ENCODE results near the gene CFAP47. TPM values are rescaled to one million over a fixed set of nuclear protein-coding genes. Genes with fewer than 3 reads are reported as not detected.

CFAP47 gene
- polyA plus RNA-seq, 4 donors, result 0.07 TPM; not detected in 3

DNA sequence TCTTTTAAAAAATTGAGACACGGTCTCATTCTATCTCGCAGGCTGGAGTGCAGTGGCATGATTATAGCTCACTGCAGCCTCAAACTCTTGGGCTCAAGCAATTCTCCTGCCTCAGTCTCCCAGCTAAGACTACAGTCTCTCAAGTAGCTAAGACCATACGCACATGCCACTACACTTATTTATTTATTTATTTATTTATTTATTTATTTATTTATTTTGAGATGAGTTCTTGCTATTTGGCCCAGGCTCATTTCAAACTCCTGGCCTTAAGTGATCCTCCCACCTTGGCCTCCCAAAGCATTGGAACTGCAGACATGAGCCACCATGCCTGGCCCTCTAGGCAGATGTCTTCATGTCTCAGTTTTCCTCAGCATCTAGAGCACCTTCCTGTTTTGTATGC is 482.2 kb downstream of the CFAP47 start:
- no peaks in the 10 kb centered on the region for H3K36me3 ChIP-seq (ENCODE audit: control insufficient read depth in 3 of 3, insufficient read depth in 2 of 3, low read depth in 1 of 3, low read length in 3 of 3)
- no peak for DNase-seq
- no peak for FAIRE-seq
- H3K27me3 ChIP-seq (ENCODE audit: control insufficient read depth in 3 of 3, insufficient read depth in 3 of 3, low read length in 3 of 3), result no peaks in the 10 kb centered on the region
- no peaks in the 10 kb centered on the region for H3K4me1 ChIP-seq (ENCODE audit: control insufficient read depth in 3 of 3, insufficient read depth in 2 of 3, low read depth in 1 of 3, low read length in 2 of 3)
- H3K9me3 ChIP-seq (ENCODE audit: control insufficient read depth in 2 of 2, insufficient read depth in 1 of 2, low read depth in 1 of 2, low read length in 1 of 2), result no peaks in the 10 kb centered on the region
- no peak overlapping the region for H3K4me3 ChIP-seq (ENCODE audit: low read depth in 1 of 3, low read length in 3 of 3)
- H3K27ac ChIP-seq (ENCODE audit: low read depth in 1 of 3, low read length in 2 of 3), result no peak overlapping the region
- 91 to 98% (median 92%) methylated on average over 3 of the region's 3 CpGs for WGBS, 3 donors

DNA sequence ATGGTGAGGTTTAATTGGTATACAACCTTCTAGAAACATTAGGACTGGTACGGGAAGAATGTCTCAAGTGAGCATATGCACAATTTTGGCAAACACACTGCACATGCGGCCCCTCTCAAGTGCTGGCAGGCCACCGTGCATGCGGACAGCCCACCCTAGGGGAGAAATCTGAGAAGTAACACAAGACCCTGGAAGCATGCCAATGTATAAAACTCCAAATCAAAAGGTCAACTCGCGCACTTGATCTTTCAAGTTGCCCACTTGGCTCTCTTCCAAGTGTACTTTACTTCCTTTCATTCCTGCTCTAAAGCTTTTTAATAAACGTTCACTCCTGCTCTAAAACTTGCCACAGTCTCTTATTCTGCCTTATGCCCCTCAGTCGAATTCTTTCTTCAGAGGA is 488.3 kb downstream of the CFAP47 start:
- Histone ChIP-seq H3K4me1 (ENCODE audit: control insufficient read depth in 3 of 3, insufficient read depth in 2 of 3, low read depth in 1 of 3, low read length in 2 of 3) (no peaks in the 10 kb centered on the region), H3K36me3 (ENCODE audit: control insufficient read depth in 3 of 3, insufficient read depth in 2 of 3, low read depth in 1 of 3, low read length in 3 of 3) (no peaks in the 10 kb centered on the region), H3K27me3 (ENCODE audit: control insufficient read depth in 3 of 3, insufficient read depth in 3 of 3, low read length in 3 of 3) (no peaks in the 10 kb centered on the region), H3K9me3 (ENCODE audit: control insufficient read depth in 2 of 2, insufficient read depth in 1 of 2, low read depth in 1 of 2, low read length in 1 of 2) (no peaks in the 10 kb centered on the region), H3K4me3 (ENCODE audit: low read depth in 1 of 3, low read length in 3 of 3) (no peak overlapping the region), H3K27ac (ENCODE audit: low read depth in 1 of 3, low read length in 2 of 3) (no peak overlapping the region)
- WGBS, 3 donors, result 18 to 38% (median 37%) methylated on average over 8 of the region's 8 CpGs
- FAIRE-seq (no peak), DNase-seq (peak in 1 of 2 donors; percentile 56)

DNA sequence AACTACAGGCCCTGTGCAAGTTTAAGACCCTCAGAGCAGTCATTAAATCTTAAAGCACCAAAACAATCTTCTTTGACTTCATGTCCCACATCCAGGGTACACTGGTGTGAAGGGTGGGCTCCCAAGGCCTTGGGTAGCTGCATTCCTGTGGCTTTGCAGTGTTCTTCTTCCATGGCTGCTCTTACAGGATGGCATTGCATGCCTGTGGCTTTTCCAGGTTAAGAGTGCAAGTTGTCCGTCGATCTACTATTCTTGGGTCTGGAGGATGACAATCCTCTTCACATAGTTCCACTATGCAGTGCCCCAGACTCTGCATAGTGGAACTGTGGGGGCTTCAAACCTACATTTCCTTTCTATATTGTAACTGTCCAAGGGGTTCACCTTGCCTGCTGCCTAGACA is 494.5 kb downstream of the CFAP47 start:
- FAIRE-seq (no peak), DNase-seq (no peak)
- Histone ChIP-seq H3K27ac (ENCODE audit: low read depth in 1 of 3, low read length in 2 of 3) (no peak overlapping the region), H3K36me3 (ENCODE audit: control insufficient read depth in 3 of 3, insufficient read depth in 2 of 3, low read depth in 1 of 3, low read length in 3 of 3) (no peaks in the 10 kb centered on the region), H3K4me1 (ENCODE audit: control insufficient read depth in 3 of 3, insufficient read depth in 2 of 3, low read depth in 1 of 3, low read length in 2 of 3) (no peaks in the 10 kb centered on the region), H3K9me3 (ENCODE audit: control insufficient read depth in 2 of 2, insufficient read depth in 1 of 2, low read depth in 1 of 2, low read length in 1 of 2) (no peaks in the 10 kb centered on the region), H3K27me3 (ENCODE audit: control insufficient read depth in 3 of 3, insufficient read depth in 3 of 3, low read length in 3 of 3) (no peaks in the 10 kb centered on the region), H3K4me3 (ENCODE audit: low read depth in 1 of 3, low read length in 3 of 3) (no peak overlapping the region)
- 85 to 86% (median 85%) methylated on average over 2 of the region's 2 CpGs for WGBS, 3 donors

DNA sequence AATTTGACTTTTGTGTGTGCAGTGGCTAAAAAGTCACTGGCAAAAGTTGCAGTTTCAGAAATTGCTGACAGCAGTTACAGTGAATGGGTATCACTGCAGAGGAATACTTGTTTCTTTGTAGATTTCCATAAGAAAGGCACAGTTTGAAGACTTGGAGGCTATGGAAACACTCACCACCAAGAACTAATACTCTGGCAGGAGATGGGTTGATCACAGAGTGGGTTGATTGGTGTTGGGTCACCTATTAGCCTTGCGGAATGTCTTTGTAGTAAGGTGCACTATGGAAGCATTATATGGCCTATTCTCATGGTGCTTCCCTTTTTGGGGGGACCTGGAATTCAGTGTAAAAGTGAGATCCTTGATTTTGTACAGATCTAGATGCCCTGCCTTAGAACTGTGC is 502.8 kb downstream of the CFAP47 start:
- H3K9me3 ChIP-seq (ENCODE audit: control insufficient read depth in 2 of 2, insufficient read depth in 1 of 2, low read depth in 1 of 2, low read length in 1 of 2), result no peaks in the 10 kb centered on the region
- 82 to 92% (median 91%) methylated on average over 1 of the region's 1 CpG for WGBS, 3 donors

DNA sequence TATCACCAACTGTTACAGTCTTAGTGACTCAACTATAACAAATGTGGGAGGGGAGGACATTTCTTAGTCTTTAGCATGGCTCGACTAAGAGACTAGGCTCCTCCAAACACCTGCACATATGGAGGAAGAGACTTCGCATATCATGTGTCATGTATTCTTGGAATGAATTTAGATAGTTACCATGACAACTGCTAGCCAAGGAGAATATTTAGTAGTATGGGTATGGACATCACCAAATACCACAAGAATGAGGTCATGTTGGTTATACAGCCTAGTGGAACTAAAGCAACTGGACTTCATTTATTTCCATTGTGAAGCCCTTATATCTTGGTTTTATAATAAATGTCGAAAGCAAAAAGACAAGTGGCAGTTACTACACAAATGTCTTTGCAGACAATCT is 512.3 kb downstream of the CFAP47 start:
- DNase-seq, result no peak
- WGBS, 3 donors, result 67 to 83% (median 77%) methylated on average over 3 of the region's 3 CpGs
- FAIRE-seq, result no peak
- H3K27ac ChIP-seq (ENCODE audit: low read depth in 1 of 3, low read length in 2 of 3), result no peak overlapping the region
- H3K27me3 ChIP-seq (ENCODE audit: control insufficient read depth in 3 of 3, insufficient read depth in 3 of 3, low read length in 3 of 3), result no peaks in the 10 kb centered on the region
- no peak overlapping the region for H3K4me3 ChIP-seq (ENCODE audit: low read depth in 1 of 3, low read length in 3 of 3)
- no peaks in the 10 kb centered on the region for H3K9me3 ChIP-seq (ENCODE audit: control insufficient read depth in 2 of 2, insufficient read depth in 1 of 2, low read depth in 1 of 2, low read length in 1 of 2)
- H3K4me1 ChIP-seq (ENCODE audit: control insufficient read depth in 3 of 3, insufficient read depth in 2 of 3, low read depth in 1 of 3, low read length in 2 of 3), result no peaks in the 10 kb centered on the region
- H3K36me3 ChIP-seq (ENCODE audit: control insufficient read depth in 3 of 3, insufficient read depth in 2 of 3, low read depth in 1 of 3, low read length in 3 of 3), result no peaks in the 10 kb centered on the region

More for the DNA sequence above, 502.8 kb downstream of the CFAP47 start:
- Histone ChIP-seq H3K27me3 (ENCODE audit: control insufficient read depth in 3 of 3, insufficient read depth in 3 of 3, low read length in 3 of 3) (no peaks in the 10 kb centered on the region), H3K4me3 (ENCODE audit: low read depth in 1 of 3, low read length in 3 of 3) (no peak overlapping the region), H3K36me3 (ENCODE audit: control insufficient read depth in 3 of 3, insufficient read depth in 2 of 3, low read depth in 1 of 3, low read length in 3 of 3) (no peaks in the 10 kb centered on the region), H3K4me1 (ENCODE audit: control insufficient read depth in 3 of 3, insufficient read depth in 2 of 3, low read depth in 1 of 3, low read length in 2 of 3) (no peaks in the 10 kb centered on the region), H3K27ac (ENCODE audit: low read depth in 1 of 3, low read length in 2 of 3) (no peak overlapping the region)
- FAIRE-seq, result no peak
- no peak for DNase-seq

DNA sequence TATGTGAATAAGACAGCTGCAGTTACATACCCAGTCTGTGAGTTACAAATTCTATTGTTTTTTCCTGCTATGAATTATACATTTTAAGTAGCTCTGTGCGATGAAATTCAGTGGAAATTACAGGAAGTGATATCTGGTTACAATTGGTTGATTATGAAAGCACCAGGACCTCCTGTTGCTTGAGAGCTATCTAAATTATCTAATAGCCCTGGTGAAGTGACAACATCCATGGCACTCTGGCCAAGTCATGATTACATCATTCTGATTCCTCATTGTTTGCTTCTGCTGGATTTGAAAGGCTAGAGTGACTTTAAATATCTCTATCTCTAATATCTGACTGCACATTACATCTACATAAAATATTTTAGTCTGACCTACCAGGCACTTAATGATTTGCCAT is 515.0 kb downstream of the CFAP47 start:
- H3K27me3 ChIP-seq (ENCODE audit: control insufficient read depth in 3 of 3, insufficient read depth in 3 of 3, low read length in 3 of 3), result no peaks in the 10 kb centered on the region
- no peak overlapping the region for H3K4me3 ChIP-seq (ENCODE audit: low read depth in 1 of 3, low read length in 3 of 3)
- no peak overlapping the region for H3K27ac ChIP-seq (ENCODE audit: low read depth in 1 of 3, low read length in 2 of 3)
- DNase-seq (no peak), FAIRE-seq (no peak)
- 74 to 81% (median 77%) methylated on average over 1 of the region's 1 CpG for WGBS, 3 donors
- no peaks in the 10 kb centered on the region for H3K9me3 ChIP-seq (ENCODE audit: control insufficient read depth in 2 of 2, insufficient read depth in 1 of 2, low read depth in 1 of 2, low read length in 1 of 2)
- no peaks in the 10 kb centered on the region for H3K36me3 ChIP-seq (ENCODE audit: control insufficient read depth in 3 of 3, insufficient read depth in 2 of 3, low read depth in 1 of 3, low read length in 3 of 3)
- no peaks in the 10 kb centered on the region for H3K4me1 ChIP-seq (ENCODE audit: control insufficient read depth in 3 of 3, insufficient read depth in 2 of 3, low read depth in 1 of 3, low read length in 2 of 3)

Other genes starting within 250 kb of the CFAP47 start
- gene MAGEB16, start 121.4 kb upstream of the CFAP47 start, polyA plus RNA-seq, result not detected

All from small intestine (tissue), 7 donors.